Measurements from ENCODE around the gene SEC14L1. TPM values are rescaled to one million over a fixed set of nuclear protein-coding genes. Genes with fewer than 3 reads are reported as not detected.

SEC14L1 gene
- total and polyA plus RNA-seq, 2 of the 8 experiments (the other 6 are each of a cell fraction or from before 2014, with no cell fraction given) = 27.2 to 74.4 TPM

DNA sequence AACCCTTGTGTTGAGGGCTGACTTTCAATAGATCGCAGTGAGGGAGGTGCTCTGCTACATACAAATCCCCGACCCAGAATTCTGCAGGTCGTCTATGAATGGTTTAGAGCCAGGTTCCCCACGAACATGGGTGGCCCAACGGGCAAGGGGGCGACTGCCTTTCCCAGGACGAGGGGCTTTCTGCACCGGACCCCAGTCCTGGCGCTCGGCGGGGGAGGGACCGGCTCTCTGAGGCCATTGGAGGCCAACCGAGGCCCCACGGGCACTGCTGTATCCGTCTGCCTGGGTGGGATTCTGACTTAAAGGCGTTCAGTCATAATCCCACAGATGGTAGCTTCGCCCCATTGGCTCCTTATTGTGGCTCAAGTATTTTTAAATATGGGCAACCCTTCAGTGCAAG, 21.2 kb downstream of the SEC14L1 start (continued):
- TF ChIP-seq BCL11A (IDR thresholded peaks at IDR 0.05; ENCODE audit: low read depth in 2 of 2, low read length in 2 of 2) (no peak), PHF8 (conservative IDR thresholded peaks at IDR 0.05; ENCODE audit: low read depth, low read length) (no peak), ASH2L (IDR thresholded peaks at IDR 0.05; ENCODE audit: low read length) (no peak), RNF2 (IDR thresholded peaks at IDR 0.05; ENCODE audit: borderline replicate concordance, low read depth, low read length, missing control alignments, poor library complexity, severe bottlenecking) (no peak), SIRT6 (IDR thresholded peaks at IDR 0.05; ENCODE audit: low read length) (no peak), TAF7 (optimal IDR thresholded peaks at IDR 0.05; ENCODE audit: borderline replicate concordance, low read depth, low read length) (no peak), SRF (IDR thresholded peaks at IDR 0.05; ENCODE audit: low read depth, low read length) (no peak)
